Ovary (tissue), 9 donors: ENCODE data around the gene CADPS. TPM values are rescaled to one million over a fixed set of nuclear protein-coding genes. Genes with fewer than 3 reads are reported as not detected.

Source experiments
- DNase-seq, 5 donors: peaks; one replicate each; pipeline ENCODE4 v3.0.0-alpha.2; 2019 to 2020
- H3K27ac ChIP-seq, 2 donors: fragments of 200-600 bp; one replicate each; pipeline versions ENCODE4 v1.5.1 to v1.8.0; 2019 to 2022
- H3K27me3 ChIP-seq: fragments of 200-600 bp; one replicate; pipeline ENCODE4 v1.8.0; 2022
- H3K36me3 ChIP-seq: fragments of 200-600 bp; sonication (generic); one replicate; pipeline ENCODE4 v1.5.1; 2019
- H3K4me1 ChIP-seq: one replicate; pipeline ENCODE4 v1.8.1; 2013; ENCODE audit warnings: mild to moderate bottlenecking, moderate library complexity; ENCODE audit not compliant: insufficient read depth
- H3K4me3 ChIP-seq: fragments of 200-600 bp; sonication (generic); one replicate; pipeline ENCODE4 v1.5.1; 2017
- H3K9me3 ChIP-seq, 2 donors: fragments of 200-600 bp in 1 of 2; sonication (generic) in 1 of 2; one replicate each; pipeline versions ENCODE4 v1.5.1 to v1.8.1; 2013 to 2019; ENCODE audit warnings: mild to moderate bottlenecking in 1 of 2, moderate library complexity in 1 of 2
- EP300 ChIP-seq: sonication (generic); formaldehyde crosslinking; IDR thresholded peaks from one replicate; pipeline ENCODE4 v1.6.1; 2017; ENCODE audit warnings: antibody characterized with exemption
- POLR2A ChIP-seq: fragments of 450-650 bp; IDR thresholded peaks from one replicate; pipeline ENCODE4 v1.6.1; 2017; ENCODE audit warnings: antibody characterized with exemption, mild to moderate bottlenecking, moderate library complexity
- WGBS, 3 donors: extraction: QIAGEN DNeasy Blood & Tissue Kit in 1 of 3; methylation state at CpG; one replicate each; pipeline versions ENCODE4 v1.1.5 to v1.1.7; 2013 to 2017; 5-methylcytosine and 5-hydroxymethylcytosine counted together
- intact Hi-C, 4 donors: fragments of 100-400 bp; cut with DNase I; formaldehyde crosslinking; loops; one replicate each; pipeline versions ENCODE4 v1.11.0 to v1.15.1; 2022 to 2023
- polyA plus RNA-seq, 2 donors: library from polyadenylated mRNA; stranded (reverse); fragments of 200-250 nt in 1 of 2; fragments of 350-450 nt in 1 of 2; fragmentation: Illumina TruSeq in 1 of 2; extraction: RNeasy Lipid Tissue Mini Kit (QIAGEN cat#74804) in 1 of 2; gene quantifications; one replicate each; pipeline ENCODE4 v1.2.3, GENCODE V29; 2013 to 2014
- total RNA-seq, 7 donors: library from RNA; depleted of rRNA in 2 of 7; stranded (reverse); fragments of >200 nt in 2 of 7; fragmentation: NEBNext Ultra II Directional in 3 of 7; extraction: Animal tissue kit (Norgen Biotek cat#: 25700) in 3 of 7; gene quantifications; one replicate each; pipeline versions ENCODE4 v1.1.0 to v1.2.4, GENCODE V29; 2016 to 2023
- TF ChIP-seq, protein P1 (sequence below), 3 donors: fragments of 450-650 bp in 2 of 3; fragments of 200-600 bp in 1 of 3; IDR thresholded peaks; one replicate each; pipeline versions ENCODE4 v1.5.1 to v1.8.0; 2016 to 2022; ENCODE audit warnings: antibody characterized with exemption in 3 of 3, mild to moderate bottlenecking in 1 of 3
- donor health status: DM: no; HTN: no; CAD: no; lungs with moderate emphysema.
- donor health status: DM: no; HTN: no; CAD: no.
- donor health status: Bipolar disorder and iron deficiency.
- donor health status: DM: yes; HTN: yes; CAD: no.
- donor health status: DM: no; HTN: no; CAD: no.
- donor health status: DM: yes; HTN: yes; CAD: no.

The CADPS gene
- total and polyA plus RNA-seq, 9 donors, result 0.90 to 6.8 (median 2.8) TPM

DNA sequence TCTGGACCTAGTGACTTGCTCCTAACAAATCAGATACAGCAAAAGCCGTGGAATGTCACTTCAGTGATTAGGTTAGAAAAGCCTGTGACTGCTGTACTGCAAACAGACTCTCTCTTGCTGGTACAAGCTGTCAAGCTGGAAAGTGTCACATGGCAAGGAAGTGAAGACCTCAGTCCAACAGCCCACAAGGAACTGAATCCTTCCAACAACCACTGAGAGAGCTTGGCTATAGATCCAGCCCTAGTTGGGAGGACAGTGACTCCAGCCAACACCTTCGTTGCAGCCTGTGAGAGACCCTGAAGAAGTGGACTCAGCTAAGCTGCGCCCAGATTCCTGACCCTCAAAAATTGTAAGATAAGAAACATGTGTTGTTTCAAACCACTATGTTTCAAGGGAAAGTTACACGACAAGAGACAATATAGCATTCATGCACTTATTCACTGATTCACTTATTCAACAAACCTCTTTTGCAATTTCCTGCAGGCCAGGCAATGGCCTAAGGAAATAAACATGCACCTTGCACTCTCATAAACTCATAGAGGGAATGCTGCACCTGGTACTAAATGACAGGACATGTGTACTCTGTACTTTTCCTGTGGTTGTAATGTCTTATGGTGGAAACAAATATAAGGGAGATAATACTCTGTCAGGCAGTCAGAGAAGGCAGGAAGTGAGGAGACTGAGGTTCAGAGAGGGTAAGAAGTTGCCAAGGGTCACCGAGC lies 142.9 kb downstream of the CADPS start:
- no peaks in the 10 kb centered on the region for H3K36me3 ChIP-seq
- DNase-seq, result no peak
- TF ChIP-seq POLR2A, result no peak
- TF ChIP-seq, protein P1, sequence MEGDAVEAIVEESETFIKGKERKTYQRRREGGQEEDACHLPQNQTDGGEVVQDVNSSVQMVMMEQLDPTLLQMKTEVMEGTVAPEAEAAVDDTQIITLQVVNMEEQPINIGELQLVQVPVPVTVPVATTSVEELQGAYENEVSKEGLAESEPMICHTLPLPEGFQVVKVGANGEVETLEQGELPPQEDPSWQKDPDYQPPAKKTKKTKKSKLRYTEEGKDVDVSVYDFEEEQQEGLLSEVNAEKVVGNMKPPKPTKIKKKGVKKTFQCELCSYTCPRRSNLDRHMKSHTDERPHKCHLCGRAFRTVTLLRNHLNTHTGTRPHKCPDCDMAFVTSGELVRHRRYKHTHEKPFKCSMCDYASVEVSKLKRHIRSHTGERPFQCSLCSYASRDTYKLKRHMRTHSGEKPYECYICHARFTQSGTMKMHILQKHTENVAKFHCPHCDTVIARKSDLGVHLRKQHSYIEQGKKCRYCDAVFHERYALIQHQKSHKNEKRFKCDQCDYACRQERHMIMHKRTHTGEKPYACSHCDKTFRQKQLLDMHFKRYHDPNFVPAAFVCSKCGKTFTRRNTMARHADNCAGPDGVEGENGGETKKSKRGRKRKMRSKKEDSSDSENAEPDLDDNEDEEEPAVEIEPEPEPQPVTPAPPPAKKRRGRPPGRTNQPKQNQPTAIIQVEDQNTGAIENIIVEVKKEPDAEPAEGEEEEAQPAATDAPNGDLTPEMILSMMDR (IDR thresholded peaks at IDR 0.05), result no peak
- no peaks in the 10 kb centered on the region for H3K27me3 ChIP-seq
- intact Hi-C loops, result no loop called here
- H3K27ac ChIP-seq, result no peak overlapping the region
- 82 to 91% (median 85%) methylated on average over 5 of the region's 5 CpGs for WGBS, 3 donors
- no peaks in the 10 kb centered on the region for H3K4me1 ChIP-seq
- peaks cover 0 to 9% of the 10 kb centered on the region in 2 donors for H3K9me3 ChIP-seq
- H3K4me3 ChIP-seq, result no peak overlapping the region

DNA sequence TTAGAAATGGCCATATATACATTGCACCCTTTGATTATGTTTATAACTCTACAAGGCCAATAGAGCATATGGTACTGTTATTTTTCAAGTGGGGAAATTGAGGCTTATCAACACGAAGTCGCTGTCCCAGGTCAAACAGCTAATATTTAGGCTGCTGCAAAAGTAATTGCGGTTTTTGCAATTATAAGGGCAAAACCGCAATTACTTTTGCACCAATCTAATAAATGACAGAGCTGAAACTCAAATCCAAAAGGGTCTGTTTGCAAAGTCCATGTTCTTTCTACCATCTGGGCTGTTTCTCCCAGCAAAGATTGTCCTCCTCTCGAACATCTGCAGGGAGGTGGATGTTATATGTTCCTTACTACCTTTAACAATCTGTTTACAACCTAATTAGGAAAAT lies 147.2 kb downstream of the CADPS start:
- TF ChIP-seq EP300 (no peak), POLR2A (no peak)
- TF ChIP-seq, protein P1 (IDR thresholded peaks at IDR 0.05), result no peak
- Histone ChIP-seq H3K4me1 (peaks cover 1% of the 10 kb centered on the region), H3K27ac (no peak overlapping the region), H3K27me3 (no peaks in the 10 kb centered on the region), H3K9me3 (peaks cover 0 to 9% of the 10 kb centered on the region in 2 donors), H3K4me3 (no peak overlapping the region), H3K36me3 (no peaks in the 10 kb centered on the region)
- intact Hi-C loops, result no loop called here
- DNase-seq, result no peak
- 54 to 65% (median 56%) methylated on average over 5 of the region's 5 CpGs for WGBS, 3 donors

DNA sequence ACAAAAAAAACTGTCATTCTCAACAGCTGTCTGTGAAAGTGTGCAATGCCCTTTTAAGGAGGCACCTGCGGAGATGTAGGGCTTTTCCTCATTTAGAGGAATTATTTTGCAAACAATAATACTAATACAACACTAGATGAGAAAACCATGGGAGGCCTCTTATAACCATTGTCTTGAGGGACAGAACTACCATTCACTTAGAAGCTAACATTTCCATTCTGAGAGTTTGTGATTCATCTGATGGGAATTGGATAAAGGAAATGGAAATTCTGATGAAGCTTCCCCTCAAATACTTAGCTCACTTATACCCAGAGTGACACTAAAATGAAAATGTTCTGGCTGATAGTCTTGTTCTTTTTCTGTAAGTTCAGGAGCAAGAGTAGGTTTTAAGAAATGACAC lies 147.7 kb downstream of the CADPS start:
- Histone ChIP-seq H3K36me3 (no peaks in the 10 kb centered on the region), H3K27ac (no peak overlapping the region), H3K4me1 (peaks cover 1% of the 10 kb centered on the region), H3K27me3 (no peaks in the 10 kb centered on the region), H3K4me3 (no peak overlapping the region), H3K9me3 (peaks cover 0 to 6% of the 10 kb centered on the region in 2 donors)
- TF ChIP-seq EP300, result no peak
- no peak for TF ChIP-seq POLR2A
- TF ChIP-seq, protein P1 (IDR thresholded peaks at IDR 0.05), result no peak
- WGBS, 3 donors, result 90 to 97% (median 95%) methylated on average over 1 of the region's 1 CpG
- no peak for DNase-seq
- intact Hi-C loops, result no loop called here

DNA sequence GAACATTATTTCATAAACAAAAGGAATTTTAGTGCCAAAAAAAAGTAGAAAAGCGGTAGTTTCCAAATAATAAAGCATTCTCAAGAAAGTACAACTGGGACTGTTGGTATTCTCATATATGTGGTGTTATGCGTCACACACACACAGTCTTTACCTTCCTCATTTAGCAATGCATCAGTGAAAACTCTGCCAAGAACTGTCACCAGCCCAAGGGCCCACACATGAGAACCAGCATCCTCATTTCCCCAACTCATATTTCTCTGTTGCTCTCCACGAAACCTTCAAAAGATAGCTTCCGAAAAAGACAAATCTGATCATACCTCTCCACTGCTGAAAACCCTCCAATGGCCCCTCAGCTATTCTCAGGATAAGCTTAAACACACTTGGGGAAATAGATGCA lies 150.7 kb downstream of the CADPS start:
- peaks cover 1% of the 10 kb centered on the region for H3K4me1 ChIP-seq
- no peaks in the 10 kb centered on the region for H3K27me3 ChIP-seq
- H3K27ac ChIP-seq, result no peak overlapping the region
- no peak for TF ChIP-seq POLR2A
- TF ChIP-seq, protein P1 (IDR thresholded peaks at IDR 0.05), result no peak
- no peak for TF ChIP-seq EP300
- H3K36me3 ChIP-seq, result no peaks in the 10 kb centered on the region
- no peaks in the 10 kb centered on the region for H3K9me3 ChIP-seq
- WGBS, 3 donors, result 80 to 83% (median 80%) methylated on average over 4 of the region's 4 CpGs
- DNase-seq, result no peak
- intact Hi-C loops, result no loop called here
- no peak overlapping the region for H3K4me3 ChIP-seq
